GM19455 (cell line): ENCODE measurements around the gene HLCS.
A peak's percentile ranks its signal among the peaks of the same experiment; 100 is the strongest.
"Not testable (repeated sequence)": the region's sequence is repeated elsewhere in the genome, so short reads cannot be mapped to it uniquely, and the experiment has no call there.

Source experiments
- ATAC-seq: cut with Tn5 transposase; IDR thresholded peaks from one replicate; pipeline ENCODE4 v1.9.1; 2021; ENCODE audit not compliant: unreplicated experiment

HLCS gene

DNA sequence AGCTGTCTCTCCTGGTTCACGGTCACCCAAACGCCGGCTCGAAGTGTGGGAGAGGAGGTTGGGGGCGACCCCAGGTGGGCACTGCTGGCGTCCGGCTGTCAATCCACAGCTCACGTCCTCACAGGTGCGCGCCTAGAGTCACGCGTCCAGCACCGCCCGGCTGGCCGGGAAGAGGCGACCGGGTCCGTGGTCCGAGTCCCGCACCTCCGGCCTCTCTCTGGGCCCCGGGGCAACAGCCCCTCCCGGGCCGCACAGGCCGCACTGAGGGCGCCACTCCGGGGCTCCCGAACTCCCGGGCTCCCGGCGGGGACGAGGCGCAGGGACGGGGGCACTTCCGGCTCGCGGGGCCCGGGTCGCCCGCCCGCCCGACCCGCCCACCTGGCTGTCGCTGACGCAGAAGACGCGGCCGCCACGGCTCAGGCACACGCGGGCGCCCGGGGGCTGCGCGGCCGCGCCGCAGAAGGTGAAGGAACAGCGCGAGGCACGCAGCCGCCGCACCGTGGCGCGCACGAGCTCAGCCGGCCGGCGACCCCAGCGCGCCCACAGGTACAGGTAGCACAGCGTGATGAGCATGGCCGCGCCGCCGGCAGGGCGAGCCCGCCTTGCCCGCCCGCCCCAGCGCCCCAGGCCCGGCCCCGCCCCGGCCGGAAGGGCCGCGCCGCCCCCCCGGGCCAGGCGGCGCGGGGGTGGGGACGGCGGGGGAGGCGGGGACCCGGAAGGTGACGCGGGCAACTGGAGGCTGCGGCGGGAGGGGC is at the start of gene HLCS:
TSS of gene HLCS (minus strand) at position 604 of the 755 bp plus-strand sequence. CDS start at position 573, 31 bp downstream.
- peak; percentile 77 for ATAC-seq

DNA sequence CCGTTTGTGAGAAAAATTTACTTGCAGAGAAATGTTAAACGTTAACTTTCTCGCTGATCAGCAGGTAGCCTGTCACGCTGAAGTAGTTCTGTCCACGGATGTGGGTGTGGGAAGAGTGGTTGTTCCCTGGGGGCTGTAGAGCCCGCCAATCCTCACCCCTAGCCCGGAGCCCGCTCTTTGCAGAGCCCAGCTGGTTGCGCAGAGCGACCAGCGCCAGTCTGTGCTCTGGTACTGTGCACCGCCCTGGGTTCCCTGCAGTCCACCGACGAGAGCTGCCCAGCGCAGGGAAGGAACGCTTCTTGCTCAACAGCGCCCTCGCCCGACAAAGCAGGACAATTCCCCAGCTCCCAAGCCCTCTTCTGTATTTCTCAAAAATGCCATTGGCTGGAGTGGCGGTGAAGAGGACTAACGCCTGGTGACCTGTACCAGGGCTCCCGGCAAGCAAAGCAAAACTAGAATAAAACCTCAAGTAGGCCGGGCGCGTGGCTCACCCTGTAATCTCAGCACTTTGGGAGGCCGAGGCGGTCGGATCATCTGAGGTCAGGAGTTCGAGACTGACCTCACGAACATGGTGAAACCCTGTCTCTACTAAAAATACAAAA is 43.4 kb upstream of the HLCS start:
- ATAC-seq = peak; percentile 78

DNA sequence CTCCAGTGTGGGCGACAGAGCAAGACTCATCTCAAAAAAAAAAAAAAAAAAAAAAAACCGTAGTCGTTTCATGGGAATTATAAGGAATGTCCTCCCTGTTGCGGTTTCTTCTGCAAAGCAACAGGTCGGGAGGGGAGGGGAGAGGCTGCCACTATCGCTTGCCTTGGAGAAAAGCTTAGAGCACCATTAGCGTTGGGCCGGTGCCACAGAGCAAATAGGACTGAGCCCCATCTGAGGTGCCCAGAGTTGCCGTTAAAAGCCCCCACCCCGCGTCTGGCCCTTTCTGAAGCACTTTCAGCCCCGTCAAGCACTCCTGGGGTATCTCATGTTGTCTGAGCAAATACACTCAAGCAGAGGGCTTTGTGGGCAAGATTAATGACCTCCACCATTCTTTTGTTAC is 42.3 kb upstream of the HLCS start:
- no peak for ATAC-seq

DNA sequence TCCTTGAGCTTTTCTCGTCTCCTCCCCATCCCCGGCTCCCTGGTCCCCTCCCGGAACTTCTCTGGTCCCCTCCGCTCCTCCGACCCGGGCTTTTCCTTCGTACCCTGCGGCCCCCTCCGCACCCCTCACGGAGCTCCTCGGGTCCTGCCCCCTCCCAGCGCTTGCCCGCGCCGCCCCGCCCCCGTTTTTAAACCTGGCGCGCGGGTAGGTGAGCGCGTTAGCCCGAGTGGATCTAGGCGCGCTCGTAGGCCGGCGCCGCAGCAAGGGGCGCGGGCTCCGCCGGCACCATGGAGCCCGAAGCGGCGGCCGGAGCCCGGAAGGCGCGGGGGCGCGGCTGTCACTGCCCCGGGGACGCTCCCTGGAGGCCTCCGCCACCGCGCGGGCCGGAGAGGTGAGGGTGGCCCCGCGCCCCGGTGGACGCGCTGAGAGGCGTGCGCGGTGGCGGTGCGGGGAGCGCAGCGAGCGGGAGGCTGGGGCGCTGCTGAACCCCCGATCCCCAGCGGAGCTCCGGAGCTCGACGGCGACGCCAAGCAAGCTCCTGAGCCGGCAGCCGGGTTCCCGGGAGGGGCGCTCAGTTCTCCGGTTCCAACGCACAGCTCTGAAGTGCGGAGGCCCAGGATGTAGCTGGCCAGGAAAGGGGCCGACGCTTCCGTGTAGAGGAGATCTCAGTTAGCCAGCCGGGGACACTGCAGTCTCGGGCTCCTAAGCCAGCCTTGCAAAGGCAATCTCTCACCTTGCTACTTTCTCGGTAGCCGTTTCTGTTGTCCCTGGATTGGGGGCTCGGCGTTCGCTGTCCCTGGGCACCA is 40.2 kb upstream of the HLCS start, which contains the start of gene RIPPLY3:
TSS of gene RIPPLY3 (plus strand) at position 217 of the 806 bp plus-strand sequence. CDS start at position 288, 71 bp downstream.
- ATAC-seq = no peak

DNA sequence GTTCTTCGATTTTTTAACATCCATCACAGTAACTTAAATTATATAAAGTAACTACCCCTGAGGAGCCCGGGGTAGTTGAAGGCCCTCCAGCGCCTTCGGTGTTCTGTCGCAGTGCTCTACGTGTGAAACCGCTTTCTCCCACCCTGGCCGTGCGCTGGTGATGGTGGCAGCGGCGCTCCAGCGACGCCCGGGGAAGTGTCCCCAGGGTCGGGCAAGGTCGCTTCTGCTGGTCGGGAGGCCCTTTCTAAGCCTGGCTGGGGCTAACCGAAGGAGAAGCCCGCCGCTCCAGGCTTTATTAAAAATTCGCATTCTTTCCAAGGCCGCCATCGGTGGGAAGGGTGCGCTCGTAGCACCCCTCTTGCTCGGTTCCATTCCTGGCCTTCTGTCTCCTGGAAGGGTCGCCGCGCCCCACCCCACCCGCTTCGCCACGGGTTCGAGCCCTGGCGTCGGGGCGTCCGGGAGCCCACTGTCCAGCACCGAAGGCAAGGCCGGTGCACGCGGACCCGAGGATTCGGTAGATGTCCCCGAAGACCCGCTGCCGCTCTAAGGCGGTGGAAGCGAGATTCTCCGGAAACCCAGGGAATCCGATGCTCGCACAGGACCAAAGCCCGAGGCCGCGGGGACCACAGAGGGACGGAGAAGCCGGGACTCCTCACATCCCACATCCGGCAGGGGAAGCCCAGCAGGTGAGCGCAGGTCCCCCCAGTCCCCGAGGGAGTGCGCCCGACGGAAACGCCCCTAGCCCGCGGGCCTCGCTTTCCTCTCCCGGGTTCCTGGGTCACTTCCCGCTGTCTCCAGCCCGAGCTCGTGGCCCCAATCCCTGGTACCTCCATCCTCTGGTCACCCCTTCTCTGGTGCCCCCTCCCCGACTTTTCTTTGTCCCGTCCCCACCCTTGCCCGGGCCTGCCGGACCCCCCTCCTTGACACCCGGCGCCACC is 39.3 kb upstream of the HLCS start:
- no peak for ATAC-seq

DNA sequence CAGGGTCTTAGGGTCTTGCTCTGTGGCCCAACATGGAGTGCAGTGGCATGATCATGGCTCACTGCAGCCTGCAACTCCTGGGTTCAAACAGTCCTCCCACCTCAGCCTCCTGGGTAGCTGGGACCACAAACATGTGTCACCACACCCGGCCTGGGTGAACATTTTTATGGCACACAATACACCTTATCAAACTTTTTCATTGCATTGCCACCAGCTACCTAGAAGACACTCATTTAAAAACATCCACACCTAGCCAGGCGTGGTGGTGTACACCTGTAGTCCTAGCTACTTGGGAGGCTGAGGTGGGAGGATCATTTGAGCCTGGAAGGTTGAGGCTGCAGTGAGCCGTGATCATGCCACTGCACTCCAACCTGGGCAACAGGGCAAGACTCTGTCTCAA is 37.4 kb upstream of the HLCS start:
- ATAC-seq = not testable (repeated sequence)

DNA sequence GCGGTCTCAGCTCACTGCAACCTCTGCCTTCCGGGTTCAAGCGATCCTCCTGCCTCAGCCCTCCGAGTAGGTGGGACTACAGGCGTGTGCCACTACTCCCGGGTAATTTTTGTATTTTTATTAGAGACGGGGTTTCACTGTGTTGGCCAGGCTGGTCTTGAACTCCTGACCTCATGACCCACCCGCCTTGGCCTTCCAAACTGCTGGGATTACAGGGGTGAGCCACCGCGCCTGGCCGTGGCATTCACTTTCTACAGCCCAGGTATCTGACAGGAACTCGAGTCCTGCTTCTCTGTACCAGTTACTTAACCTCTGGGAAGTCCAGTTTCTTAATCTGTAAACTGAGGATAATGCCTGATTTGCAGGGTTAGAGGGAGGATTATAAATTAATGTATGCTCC is 36.4 kb upstream of the HLCS start:
- not testable (repeated sequence) for ATAC-seq

DNA sequence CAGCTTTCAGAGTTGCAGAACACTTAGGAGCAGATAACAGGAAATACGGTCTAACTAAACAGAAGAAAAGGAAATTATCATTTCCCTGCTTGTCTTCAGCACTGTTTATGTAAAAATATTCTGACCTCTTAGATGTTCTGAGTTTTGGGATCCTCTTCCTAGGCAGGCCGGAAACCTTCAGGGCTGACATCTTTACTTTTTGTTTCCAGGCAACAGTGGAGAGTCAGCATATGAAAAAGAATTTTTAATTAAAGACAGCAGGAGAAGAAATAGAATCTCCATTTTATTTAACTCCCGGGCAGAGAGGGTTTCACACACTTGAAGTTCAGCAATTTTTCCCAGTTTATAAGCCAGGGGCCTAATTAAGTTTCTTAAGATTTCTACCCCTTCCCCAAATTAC is 35.0 kb upstream of the HLCS start:
- ATAC-seq = no peak

DNA sequence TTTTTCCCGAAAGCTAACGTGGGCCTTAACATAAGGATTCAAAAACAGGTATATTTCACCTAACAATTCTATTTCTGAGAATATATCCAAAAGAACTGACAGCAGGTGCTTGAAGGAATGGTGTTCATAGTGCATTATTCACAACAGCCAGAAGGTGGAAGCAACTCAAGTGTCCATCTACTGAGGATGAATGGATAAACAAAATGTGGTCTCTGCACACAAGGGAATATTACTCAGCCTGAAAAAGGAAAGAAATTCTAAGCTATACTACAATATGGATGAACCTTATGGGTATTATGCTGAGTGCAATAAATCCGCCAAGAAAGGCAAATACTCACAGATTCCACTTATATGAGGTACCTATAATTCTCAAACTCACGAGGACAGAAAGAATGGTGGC is 33.9 kb upstream of the HLCS start:
- ATAC-seq = no peak

DNA sequence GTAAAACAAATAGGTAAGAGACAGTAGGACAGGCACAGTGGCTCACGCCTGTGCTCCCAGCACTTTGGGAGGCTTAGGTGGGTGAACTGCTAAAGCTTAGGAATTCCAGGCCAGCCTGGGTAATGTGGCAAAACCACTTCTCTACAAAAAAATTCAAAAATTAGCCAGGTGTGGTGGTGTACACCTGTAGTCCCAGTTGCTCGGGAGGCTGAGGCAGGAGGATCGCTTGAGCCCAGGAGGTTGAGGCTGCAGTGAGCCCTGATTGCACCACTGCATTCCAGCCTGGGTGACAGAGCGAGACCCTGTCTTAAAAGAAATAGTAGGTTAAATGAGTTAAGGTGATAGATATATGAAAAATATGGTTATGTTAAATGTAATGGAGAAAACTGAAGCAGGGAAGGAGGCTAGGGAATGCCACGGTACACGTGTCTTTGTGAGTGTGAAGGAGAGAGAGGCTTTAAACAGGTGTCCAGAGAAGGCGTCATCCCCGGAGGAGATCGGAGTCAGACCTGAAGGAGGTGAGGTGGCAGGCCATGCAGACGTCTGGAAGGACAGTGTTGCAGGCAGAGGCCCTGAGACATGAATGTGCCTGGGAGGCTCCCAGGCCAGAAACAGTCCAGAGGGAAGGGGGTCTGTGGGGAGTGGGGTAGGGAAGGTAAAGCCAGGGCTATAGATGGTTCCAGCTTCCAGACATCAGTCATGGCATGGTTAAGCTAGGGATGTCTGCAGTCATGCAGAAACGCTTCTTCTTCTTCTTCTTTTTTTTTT is 32.8 kb upstream of the HLCS start:
- ATAC-seq = no peak

DNA sequence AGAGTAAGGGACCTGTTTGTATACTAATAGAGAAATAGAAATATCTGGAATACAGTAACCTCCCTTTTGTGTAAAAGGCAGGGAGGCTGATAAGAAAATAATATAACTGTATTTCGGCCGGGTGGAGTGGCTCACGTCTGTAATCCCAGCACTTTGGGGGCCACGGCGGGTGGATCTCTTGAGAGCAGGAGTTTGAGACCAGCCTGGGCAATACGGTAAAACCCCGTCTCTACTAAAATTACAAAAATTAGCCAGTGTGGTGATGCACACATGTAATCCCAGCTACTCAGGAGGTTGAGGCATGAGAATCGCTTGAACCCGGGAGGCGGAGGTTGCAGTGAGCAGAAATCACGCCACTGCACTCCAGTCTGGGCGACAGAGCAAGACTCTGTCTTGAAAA is 28.8 kb upstream of the HLCS start:
- ATAC-seq = not testable (repeated sequence)

DNA sequence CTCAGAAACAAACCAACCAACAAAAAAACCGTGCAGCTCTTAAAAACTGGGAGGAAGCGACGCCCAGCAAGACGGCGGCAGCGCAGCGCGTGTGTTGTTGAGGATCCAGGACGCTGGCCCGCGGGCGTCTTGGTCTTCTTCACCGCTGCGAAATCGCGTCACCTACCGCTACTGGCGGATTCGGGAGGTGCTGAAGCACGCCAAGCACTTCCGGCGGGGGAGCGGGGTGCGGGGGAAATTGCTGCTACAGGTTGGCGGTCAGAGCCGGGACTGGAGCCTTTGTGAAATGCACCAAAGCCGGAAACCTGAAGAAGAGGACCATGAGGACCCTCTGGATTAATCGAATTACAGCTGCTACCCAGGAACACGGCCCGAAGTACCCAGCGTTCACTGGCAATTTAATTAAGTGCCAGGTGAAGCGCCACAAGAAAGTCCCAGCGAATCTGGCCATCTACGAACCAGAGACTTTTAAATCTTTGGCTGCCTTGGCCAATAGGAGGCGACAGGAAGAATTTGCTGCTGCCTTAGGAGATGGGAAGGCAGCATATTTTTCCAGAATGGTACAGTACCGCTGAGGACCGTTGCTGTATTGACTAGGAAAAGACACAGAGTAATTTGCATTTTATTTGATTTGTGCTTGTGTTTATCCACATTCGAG is 28.2 kb upstream of the HLCS start:
- no peak for ATAC-seq

DNA sequence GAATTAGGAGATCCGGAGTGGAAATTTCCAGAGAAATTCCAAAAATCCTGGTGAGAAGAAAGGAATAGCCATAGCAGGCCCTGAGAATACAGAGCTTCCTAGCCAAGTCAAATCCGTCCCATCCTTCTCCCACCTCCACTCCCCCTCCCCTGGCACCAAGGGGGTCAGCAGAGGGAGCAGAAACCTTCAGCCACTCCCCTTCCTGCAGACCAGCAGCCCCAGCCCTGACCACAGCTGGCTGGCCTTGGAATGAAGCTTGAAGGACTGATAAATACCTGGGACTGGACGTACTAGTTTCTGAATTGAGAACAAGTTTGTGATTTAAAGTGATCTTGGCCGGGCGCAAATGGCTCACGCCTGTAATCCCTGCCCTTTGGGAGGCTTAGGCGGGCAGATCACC is 26.2 kb upstream of the HLCS start:
- ATAC-seq = no peak

DNA sequence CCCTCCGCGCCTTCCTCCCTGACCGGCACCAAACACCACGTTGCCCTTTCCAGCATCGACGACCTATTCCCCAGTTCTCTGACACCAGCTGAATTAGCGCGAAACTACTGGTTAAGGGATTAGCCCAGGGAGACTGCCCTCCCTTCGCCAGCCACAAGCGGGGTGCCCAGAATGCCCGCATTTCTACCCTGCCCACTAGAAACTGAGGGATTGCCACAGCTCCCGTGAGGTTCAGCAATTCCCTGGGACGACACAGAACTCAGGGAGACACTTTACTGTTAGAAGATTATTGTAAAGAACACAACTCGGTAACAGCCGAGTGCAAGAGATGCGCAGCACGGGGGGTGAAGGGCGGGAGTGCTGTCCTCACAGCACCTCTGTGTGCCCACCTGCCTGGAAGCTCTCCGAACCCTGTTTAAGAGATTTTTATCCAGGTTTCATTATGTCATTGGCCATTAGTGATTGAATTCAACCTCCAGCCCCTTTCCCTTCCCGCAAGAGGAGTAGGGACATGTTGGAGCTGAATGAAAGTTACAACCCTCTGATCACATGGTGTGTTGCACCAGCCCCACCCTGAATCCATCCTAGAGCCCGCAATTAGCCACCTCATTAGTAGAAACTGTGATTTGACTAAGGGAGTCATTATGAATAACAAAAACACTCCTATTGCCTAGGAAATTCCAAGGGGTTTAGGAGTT is 24.2 kb upstream of the HLCS start:
- ATAC-seq = no peak

DNA sequence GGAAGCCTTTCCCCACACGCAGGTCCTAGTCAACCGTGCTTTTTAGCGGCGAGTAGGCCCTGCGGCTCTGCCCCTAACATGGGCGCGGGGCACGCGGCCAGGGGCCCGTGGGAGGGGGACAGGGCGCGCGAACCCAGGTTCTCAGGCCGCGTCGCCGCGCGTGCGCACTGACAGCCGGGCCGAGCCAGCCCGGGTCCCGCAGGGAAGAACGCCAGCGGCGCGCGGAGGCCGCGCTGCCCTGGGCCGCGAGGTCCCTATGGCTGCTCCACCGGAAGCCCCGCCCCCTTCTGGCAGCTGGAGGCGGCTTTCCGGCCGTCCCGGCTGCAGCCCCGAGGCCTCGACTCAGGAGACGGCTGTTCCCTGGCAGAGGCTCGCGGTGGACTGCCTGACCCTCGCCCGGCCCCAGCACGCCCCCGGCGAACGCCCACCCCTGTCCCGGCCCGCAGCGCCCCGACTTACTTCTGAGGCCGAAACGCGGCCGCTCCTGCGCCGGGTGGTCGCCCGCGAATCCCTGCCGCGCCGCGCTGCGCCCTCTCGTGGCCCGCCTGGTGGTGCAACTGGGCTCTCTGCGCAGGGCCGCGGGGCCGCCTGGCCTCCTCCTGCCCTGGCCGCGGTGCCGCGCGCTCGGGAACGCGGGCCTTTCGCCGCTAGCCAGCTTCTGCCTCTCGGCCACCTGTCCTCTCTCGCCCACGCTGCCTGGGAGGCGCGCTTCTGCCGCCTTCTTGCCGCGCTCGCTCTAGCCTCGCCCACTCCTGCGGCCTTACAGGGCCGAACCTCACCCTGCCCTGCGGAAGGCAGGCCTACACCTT is 23.4 kb upstream of the HLCS start:
- ATAC-seq = peak; percentile 92

DNA sequence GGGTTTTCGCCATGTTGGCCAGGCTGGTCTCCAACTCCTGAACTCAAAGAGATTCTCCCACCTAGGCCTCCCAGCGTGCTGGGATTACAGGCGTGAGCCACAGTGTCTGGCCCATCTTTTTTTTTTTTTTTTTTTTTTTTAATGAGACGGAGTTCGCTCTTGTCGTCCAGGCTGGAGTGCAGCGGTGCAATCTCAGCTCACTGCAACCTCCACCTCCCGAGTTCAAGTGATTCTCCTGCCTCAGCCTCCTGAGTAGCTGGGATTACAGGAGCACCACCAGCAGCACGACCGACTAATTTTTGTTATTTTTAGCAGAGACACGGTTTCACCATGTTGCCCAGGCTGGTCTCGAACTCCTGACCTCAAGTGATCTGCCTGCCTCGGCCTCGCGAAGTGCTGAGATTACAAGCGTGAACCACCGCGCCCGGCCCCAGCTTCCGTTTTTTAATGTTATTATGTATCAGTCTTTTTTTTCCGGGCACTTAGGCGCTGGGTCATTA is 22.8 kb upstream of the HLCS start:
- not testable (repeated sequence) for ATAC-seq

DNA sequence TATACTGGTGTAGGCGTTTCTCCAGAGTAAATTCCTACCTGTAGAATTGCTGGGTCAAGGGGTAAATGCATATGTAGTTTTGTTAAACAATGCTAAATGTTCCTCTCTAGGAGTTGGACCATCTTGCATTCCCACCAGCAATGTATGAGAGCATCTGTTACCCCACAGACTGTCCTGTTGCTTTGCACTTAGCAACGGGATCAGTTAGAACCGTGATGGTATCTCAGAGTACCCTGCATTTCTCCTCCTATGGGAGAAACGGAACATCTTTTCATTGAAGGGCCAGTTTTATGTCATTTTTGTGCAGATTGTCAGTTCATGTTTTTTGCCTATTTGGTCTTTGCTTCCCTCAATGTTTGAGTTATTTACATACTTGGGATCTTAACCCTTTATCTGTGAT is 22.1 kb upstream of the HLCS start:
- no peak for ATAC-seq

DNA sequence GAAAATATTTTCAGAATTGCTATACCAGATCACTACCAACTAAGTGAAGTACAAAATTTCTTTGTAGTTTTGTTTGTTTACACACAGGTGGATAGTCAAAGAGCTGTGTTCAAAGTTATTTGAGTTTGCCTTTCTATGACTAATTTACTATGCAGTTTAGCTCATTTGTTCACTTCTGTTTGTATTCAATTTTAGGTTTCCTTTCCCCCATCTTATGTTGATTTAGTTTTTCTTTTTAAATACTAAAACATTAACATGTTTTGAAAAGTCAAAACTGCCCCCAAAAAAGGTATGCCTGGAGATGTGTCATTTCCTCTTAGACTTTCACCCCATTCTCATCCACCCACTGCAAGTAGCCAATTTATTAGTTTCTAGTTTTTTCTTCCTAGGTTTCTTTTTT is 21.4 kb upstream of the HLCS start:
- ATAC-seq = no peak
